HG03571 (cell line): ENCODE data around the gene EFNB2.

Experiments
- ATAC-seq: cut with Tn5 transposase; IDR thresholded peaks from one replicate; pipeline ENCODE4 v1.9.1; 2021; ENCODE audit not compliant: unreplicated experiment

Gene EFNB2, protein sequence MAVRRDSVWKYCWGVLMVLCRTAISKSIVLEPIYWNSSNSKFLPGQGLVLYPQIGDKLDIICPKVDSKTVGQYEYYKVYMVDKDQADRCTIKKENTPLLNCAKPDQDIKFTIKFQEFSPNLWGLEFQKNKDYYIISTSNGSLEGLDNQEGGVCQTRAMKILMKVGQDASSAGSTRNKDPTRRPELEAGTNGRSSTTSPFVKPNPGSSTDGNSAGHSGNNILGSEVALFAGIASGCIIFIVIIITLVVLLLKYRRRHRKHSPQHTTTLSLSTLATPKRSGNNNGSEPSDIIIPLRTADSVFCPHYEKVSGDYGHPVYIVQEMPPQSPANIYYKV

DNA sequence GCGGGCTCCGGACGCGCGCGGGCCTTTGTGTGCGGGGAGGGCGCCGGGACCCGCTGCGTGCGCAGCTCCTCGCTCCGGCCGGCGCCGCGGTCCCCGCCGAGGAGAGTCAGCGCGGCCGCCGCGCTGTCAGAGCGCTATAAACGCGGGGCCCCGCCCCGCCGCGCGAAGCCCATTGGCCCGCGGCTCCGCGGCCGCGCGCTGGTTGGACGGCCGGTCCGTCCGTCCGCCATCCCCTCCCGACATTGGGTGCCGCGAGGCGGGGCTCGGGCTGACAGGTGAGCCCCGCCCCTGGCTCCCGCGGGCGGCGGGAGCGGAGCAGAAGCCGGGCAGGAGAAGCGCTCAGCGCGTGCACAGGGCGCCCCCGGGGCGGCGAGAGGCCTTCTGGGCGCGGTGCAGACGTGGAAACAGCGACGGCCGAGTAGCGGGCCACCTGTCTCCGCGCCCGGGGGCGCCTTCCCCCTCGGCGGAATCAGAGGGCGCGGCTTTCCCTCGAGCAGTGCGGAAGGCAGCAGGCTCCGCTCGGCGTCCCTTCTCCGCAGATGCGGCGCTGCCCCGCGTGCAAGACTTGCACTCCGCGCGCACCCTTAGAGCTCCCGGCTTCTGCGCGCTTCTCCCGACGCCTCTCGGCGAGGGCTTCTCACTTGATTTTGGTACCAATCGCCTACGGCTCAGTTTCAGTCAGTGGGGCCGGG is at the start of gene EFNB2:
Gene EFNB2 (minus strand): TSS at position 111 of the 692 bp plus-strand sequence. CDS start 698 bp downstream, outside the sequence.
- ATAC-seq: peak; percentile 97

DNA sequence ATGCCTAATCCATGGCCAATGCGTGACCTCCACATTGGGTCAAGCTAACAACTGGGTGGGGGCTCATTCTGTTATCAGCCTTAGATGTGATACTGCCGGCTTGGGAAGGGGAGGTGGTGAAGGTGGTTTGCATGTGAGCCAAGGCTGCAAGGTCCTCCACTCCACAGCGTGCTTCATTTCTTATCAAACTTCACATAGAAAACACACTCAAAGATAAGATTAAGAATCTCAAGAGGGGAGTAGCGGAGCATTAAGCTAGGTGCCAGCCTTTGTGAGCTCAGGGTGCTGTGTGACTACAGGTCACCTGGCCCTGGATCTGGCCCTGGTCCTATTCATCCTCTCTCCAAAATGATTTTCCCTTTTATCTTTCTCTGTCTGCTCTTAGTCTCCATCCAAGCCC is 45.8 kb upstream of the EFNB2 start:
- no peak for ATAC-seq

DNA sequence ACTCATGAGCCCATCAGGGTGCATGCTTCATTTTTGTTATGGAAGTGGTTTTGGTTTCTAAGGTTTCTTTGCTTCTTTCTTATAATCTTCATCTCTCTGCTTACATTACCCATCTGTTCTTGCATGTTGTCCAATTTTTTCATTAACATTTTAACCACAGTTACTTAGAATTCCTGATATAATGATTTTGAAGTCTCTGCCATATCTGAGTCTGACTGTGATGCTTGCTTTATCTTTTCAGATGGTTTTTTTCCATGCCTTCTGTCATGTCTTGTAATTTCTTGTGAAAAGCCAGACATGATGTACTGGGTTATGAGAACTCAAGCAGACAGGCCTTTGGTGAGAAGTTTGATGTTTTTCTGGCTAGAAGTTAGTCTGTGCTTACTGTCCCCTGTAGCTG is 40.4 kb upstream of the EFNB2 start:
- no peak for ATAC-seq

DNA sequence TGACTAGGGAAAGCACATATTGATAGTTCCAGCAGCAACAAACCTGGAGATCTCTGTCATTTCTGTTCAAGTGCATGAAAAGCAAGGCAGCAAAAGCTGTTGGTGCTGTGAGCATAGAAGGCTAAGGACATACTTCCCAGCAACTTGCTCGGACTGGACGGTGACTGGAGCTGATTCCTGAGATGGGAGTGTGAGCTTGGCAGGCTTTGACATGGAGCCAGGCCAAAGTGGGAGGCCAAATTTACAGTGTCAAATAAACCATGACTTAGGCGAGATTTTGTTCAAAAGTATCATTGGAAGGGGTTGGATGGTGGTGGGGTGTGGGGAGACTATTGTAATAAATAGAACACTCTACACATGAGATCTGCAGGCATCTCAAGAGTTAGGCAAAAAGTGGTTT is 38.4 kb upstream of the EFNB2 start:
- ATAC-seq: no peak

DNA sequence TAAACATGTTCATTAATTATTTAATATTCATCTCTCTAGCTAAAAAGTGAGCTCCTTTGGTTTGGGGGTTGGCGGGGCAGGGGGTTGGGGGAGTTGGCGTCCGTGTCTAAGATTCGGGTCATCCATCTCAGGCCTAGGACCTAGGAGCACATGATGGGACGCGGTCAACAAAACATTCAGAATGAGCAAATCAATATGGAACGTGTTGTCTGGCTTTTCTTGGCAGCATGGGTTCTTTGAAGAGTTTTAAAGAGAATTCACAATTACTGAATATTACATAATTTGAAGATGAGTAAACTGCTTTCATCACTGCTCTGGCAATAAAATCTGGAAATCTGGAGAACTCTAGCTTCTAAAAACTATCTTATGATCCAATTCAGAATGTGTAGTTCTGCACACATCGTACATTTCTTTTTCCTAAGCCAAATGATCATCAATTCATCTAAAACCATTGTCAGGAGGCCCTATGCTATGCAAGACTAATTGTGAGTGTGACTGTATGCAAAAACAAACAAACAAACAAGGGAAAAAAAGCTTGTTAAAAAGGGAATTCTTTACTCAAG is 37.9 kb upstream of the EFNB2 start:
- ATAC-seq: no peak

DNA sequence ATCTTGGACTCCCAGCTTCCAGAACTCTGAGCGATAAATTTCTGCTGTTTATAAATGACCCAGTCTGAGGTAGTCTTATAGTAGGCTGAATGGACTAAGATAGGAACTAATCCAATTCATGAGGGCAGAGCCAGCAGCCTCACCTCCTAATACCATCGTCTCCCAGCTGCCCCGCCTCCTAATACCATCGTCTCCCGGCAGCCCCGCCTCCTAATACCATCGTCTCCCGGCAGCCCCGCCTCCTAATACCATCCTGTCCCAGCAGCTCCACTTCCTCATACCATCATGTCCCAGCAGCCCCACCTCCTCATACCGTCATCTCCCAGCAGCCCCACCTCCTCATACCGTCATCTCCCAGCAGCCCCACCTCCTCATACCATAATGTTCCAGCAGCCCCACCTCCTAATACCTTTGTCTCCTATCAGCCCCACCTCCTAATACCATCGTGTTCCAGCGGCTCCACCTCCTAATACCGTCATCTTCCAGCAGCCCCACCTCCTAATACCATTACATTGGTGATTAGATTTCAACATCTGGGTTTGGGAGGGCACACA is 34.9 kb upstream of the EFNB2 start:
- ATAC-seq: no peak

DNA sequence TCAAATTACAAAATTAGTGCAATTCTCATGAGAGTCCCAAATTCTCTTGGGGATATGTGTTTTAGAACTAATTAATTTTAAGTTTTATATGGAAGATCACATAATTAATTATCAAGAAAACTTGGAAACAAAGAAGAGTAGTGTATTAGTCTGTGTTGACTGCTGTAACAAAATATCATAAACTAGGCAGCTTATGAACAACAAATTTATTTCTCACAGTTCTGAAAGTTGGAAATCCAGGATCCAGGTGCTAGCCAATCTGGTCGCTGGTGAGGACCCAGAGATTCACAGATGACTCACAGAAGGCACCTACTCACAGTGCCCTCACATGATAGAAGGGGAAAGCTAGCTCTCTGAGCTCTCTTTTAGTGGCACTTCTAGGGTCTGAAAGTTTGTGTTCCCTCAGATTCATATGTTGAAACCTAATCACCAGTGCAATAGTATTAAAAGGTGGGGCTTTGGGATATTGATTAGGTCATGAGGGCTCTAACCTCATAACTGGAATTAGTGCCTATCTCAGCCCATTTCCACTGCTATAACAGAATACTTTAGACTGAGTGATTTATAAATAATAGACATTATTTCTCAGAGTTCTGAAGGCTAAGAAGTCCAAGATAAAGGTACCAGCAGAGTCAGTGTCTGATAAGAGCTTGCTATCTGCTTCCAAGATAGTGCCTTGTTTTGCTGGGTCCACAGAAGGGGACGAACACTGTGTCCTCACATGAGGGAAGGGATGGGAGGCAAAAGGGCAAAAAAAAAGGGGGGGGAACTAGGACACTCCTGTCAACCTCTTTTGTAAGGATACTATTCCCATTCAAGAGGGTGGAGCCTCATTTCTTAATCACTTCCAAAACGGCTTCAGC is 34.0 kb upstream of the EFNB2 start:
- ATAC-seq: no peak

DNA sequence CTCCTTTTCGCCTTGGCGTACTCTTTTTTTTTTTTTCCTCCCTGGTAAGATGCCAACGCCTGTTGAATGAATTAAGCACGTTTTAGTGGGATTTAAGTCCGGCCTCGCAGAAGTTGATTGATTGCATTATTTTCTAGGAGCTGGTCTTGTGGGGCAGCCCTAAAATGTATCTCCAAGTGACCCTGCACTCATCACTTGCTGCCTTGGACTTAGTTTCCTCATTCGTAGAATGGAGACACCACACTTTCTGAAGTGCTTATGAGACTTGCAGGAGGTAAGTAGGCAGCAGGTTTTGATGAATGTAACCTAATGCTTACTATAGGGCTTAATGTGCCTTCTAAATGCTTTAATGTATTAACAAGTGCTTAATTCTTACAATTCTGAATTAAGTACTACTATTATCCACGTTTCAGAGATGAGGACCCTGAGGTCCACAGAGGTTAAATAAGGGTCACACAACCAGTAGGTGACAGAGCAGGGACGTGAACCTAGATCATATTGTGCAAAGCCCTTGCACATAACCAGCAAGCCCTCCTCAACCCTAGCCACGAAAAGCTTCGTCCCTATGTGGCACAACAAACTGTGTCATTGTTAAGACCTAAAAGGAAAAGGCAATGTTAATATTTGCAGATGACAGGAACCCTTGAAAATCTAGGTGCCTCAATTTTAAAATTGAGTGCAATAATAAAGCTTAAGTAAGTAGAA is 33.0 kb upstream of the EFNB2 start:
- peak; percentile 34 for ATAC-seq

DNA sequence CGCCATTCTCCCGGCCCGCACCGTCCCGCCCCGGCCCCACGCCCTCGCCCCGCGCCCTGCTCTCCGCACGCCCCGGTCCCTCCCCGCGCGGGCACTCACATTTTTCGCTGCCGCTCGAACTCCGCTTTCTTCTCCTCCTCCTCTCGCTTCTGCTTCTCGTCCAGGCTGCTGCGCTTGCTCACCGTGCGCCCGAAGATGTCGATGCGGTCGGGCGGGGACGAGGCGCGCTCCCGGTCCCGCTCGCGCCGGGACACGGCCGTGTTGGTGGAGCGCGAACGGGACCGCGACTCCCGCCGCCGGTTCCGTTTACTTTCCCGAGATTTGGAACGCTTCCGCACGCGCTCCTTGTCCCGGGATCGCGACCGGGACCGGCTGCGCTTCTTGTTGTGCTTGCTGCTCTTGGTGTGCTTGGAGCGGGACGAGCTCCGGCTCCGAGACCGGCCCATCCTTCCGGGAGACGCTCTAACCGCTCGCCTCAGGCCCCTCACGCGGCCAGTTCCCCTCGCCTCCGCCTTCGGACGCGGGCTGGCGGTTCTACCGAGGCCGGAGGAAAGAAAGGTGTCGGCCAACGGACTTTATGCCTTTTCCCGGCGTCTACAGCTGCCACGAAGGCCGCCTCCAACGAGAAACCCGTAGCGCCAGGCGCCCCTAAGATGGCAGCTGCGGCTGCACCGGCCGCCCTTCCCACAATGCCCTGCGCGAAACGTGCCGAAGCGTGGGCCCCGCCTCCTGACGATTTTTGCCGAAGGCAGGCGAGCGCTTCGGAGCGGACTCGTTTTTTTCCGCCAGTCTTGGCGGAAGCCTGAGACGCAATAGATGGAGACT is 32.2 kb upstream of the EFNB2 start, which contains the start of gene ARGLU1:
Gene ARGLU1 (minus strand): TSS at position 664 of the 825 bp plus-strand sequence. CDS start 218 bp downstream, at position 446.
- ATAC-seq: peak; percentile 73

DNA sequence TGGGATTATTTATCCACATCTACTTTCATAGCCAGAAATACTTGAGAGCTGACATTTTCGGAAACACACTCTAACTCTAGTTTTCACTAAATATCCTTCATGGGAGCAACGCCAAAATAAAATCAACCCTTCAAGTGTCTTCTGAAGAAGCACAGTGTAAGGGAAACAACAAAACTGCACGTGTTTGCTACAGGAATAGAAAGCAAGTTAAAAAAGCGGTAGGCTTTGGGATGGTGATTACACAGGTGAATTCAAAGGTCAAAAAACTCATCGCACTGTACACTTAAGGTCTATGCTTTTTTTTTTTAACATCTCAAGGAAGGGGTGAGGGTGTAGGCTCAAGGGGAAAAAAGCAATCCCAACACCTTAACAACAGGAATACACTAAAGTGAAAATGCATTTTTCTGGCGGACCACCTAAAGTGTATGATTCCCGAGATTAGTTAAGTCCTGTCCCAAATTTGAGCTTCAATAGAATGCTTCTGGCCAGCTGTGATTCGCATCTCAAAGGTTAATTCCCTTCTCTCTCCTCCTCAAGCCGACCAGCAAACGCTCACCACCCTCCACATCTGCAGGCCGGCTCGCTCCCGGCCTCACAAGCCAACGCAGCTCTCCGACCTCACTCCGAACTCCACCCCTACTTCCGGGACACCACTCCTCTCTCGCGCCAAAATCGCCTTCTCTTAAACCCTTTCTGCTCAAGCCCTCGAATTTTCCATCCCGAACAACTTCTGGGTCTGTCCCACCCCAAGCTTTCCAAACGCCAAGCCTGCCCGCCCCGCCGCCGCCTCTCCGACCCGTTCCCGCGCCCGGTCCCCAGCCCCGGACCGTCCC is 31.4 kb upstream of the EFNB2 start:
- ATAC-seq: peak; percentile 40

DNA sequence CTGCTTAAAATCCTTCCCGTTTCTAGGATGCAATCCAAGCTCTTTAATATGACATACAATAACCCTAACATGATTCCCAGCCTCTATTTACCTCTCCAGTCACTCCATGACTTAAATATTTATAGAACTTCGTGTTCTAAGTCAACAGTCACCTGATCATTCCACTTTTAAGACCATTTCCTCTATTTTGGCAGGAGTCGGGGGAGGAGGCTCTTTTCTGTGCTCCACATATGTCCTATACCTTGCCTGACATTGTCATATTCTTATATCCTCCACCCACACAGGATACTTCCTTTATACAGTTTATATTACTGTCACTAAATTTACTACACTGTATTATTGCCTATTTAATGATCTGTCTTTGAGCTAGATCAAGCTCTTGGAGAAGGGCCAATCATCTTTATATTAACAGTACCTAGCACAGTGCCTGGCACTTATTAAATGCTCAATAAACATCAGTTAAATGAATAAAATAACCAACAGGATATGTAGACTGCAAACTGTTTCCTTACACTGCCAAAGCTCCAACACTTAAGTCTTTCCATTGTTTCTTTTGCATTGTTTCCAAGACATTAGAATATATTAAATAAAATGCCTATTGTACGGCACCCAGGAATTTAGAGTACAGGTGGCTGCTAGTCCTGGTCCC is 29.8 kb upstream of the EFNB2 start:
- ATAC-seq: no peak

DNA sequence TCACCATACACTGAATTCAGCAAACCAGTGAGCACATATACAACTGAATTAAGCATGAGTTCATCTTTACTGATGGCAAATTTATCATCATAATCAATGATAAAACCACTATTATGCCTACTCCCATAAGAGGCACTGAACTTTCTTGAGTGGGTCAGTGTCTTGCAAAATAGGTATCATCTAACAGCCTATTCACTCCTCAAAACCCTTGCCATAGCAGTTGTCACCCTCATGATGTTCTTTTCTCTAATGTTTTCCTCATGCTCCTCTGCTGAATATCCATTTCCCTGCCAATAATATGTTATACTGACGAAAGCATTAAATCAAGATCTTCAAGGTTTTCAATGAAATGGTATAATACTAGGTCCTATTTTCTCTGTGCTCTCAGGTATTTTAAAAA is 26.8 kb upstream of the EFNB2 start:
- no peak for ATAC-seq

DNA sequence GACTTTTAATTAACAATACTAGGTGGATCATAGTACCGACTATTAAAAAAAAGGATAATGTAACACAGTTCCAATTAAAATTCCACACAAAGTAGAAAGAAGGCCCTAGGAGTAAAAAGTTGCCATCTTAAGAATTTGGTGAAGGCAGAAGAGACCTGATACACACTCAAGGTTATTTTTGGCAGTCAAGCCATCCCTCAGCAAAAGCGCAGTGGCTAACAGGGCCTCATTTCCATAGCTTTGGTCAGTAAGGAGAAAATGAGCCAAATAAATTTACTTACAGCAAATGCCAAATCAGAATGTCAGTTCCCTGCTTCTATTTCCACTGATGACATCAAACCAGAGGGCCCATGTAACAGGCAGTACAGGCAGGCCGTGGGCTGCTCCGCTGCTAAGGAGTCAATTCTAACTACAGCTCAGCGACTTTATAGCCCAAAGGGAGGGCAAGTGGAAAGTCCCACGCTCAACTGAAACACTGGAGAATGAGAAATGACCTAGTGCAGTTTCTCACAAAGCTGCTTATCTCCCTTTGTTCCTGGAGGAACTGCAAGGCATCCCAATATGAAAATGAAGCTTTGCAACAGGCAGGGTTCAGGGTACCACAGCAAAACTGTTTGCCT is 26.2 kb upstream of the EFNB2 start:
- ATAC-seq: peak; percentile 80

DNA sequence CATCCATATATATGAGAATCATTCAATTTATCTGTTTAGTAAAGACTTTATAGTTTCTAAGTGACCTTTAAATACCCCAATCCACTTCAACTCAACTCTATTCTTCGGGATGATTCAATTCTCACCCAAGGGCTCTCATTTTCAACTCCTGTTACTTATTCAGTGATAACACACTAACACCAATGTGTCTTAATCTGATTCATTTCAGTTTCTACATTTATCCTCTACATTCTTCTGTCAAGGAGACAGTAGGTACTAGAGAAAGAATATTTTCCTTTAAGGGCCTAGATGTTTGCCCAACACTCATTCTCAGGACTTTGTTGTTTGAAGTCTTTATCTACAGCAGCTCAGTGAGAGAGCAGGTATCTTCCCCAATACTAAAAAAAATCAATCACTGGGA is 25.4 kb upstream of the EFNB2 start:
- no peak for ATAC-seq

DNA sequence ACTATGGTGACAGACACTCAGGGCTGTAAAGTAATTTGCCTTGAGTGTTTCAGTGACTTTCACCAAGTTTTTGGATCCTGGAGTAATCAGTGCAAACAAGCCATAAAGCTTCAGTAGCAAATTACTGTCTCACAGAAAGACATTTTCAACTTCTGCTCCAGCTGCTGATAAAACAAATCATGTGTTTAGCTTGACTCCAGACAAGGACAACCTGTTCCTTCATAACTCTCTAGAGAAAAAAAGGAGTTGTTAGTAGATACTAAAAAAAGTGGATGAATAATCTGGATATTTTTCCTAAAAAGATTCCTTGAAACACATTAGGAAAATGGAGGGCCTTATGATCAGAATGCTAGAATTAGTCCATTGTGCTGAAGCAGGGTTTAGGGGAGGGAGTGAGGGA is 23.1 kb upstream of the EFNB2 start:
- ATAC-seq: no peak

DNA sequence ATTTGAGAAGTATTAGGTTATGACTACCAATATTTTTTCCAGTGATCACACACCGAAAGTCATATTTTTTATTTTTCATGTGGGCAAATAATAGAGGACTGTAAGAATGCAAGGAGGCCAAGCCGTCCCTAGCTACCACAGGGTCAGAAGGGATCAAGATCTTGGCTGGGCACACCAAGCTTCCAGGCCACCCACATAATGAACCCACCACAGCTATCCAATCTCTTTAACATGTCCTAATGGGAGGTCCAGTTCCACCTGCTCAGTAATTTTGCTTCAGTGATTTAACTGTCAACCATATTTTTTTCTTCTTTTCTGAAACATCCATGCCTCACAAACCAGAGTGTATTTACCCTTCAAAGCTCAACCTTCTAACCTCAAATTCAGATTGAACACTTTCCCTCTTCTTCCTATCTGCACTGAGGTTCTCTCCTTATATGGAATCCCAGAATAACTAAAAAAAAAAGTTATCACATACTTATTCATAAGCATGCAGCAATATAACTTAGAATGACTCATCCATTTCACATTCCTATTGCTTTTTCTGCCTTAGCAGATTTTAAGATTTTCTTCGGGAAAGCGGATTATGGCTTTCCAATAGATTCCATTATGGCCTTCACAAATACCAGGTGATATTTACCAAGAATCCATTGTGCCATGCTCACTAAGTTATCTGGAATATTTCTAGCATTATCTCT is 20.3 kb upstream of the EFNB2 start:
- ATAC-seq: no peak

DNA sequence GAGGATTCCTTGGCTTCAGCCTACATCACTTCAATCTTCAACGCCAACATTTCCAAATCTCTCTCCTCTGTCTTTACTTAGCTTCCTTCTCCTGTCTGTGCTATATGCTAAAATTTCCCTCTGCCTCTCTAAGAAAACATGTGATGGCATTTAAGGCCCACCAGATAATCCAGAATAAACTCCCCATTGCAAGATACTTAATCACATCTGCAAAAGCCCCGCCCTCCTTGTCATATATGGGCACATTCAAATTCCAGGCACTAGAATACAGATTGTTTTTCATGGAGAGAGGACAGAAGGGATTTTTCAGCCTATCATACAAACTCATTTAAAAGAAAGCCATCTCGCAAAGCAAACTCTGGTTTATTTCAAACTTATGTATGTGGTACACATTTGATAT is 16.3 kb upstream of the EFNB2 start:
- no peak for ATAC-seq
